Brain microvascular endothelial cell (primary cell): ENCODE data around the gene HS3ST1.

ENCODE experiments used
- DNase-seq: peaks from one replicate; pipeline ENCODE4 v3.0.0-alpha.2; 2020
- H3K27ac ChIP-seq: fragments of 250-450 bp; sonication (Bioruptor Pico); 2 replicates; pipeline ENCODE4 v1.5.1; 2020; ENCODE audit warnings: mild to moderate bottlenecking, moderate library complexity
- H3K27me3 ChIP-seq: fragments of 250-450 bp; sonication (Bioruptor Pico); replicated peaks from 2 replicates; pipeline ENCODE4 v1.5.1; 2020; ENCODE audit warnings: mild to moderate bottlenecking
- H3K36me3 ChIP-seq: fragments of 250-450 bp; sonication (Bioruptor Pico); replicated peaks from 2 replicates; pipeline ENCODE4 v1.5.1; 2020; ENCODE audit warnings: mild to moderate bottlenecking
- H3K4me3 ChIP-seq: 2 replicates; pipeline ENCODE4 v1.5.1; 2011; ENCODE audit warnings: low read depth, mild to moderate bottlenecking, control low read depth, low read length, moderate library complexity
- CTCF ChIP-seq: IDR thresholded peaks from 2 replicates; pipeline ENCODE4 v1.5.1; 2011; ENCODE audit warnings: low read depth, mild to moderate bottlenecking, moderate library complexity, low read length, control low read depth, inconsistent platforms; ENCODE audit errors: missing control alignments
- in situ Hi-C: cut with HindIII; loops from 2 replicates; pipeline ENCODE4 v1.10.0; 2017; ENCODE audit warnings: low sequenced_read_pairs, low pct_ligation_motif_present

HS3ST1 gene

GRCh38 chr4:11376146-11376545, 52.5 kb downstream of the HS3ST1 start:
- Histone ChIP-seq H3K27me3 (no peaks in the 10 kb centered on the region), H3K27ac (no peak overlapping the region), H3K36me3 (no peaks in the 10 kb centered on the region), H3K4me3 (no peak overlapping the region)
- no peak for TF ChIP-seq CTCF
- in situ Hi-C loops: no loop called here
- no peak for DNase-seq

- DNase-seq: no peak
- H3K27ac ChIP-seq: no peak overlapping the region
- H3K36me3 ChIP-seq: no peaks in the 10 kb centered on the region
- no peaks in the 10 kb centered on the region for H3K27me3 ChIP-seq
- TF ChIP-seq CTCF: no peak
- in situ Hi-C loops: no loop called here
- H3K4me3 ChIP-seq: no peak overlapping the region
Measured at GRCh38 chr4:11368701-11369115, 60.0 kb downstream of the HS3ST1 start.

GRCh38 chr4:11367371-11367770, 61.3 kb downstream of the HS3ST1 start:
- Histone ChIP-seq H3K4me3 (no peak overlapping the region), H3K36me3 (no peaks in the 10 kb centered on the region), H3K27ac (no peak overlapping the region), H3K27me3 (no peaks in the 10 kb centered on the region)
- peak; percentile 44 for DNase-seq
- in situ Hi-C loops: no loop called here
- no peak for TF ChIP-seq CTCF

- in situ Hi-C loops: no loop called here
- Histone ChIP-seq H3K27ac (no peak overlapping the region), H3K4me3 (no peak overlapping the region), H3K27me3 (no peaks in the 10 kb centered on the region), H3K36me3 (no peaks in the 10 kb centered on the region)
- TF ChIP-seq CTCF: no peak
- DNase-seq: no peak
Measured at GRCh38 chr4:11366859-11367258, 61.8 kb downstream of the HS3ST1 start.

GRCh38 chr4:11365039-11365438, 63.7 kb downstream of the HS3ST1 start:
- H3K27me3 ChIP-seq: no peaks in the 10 kb centered on the region
- H3K36me3 ChIP-seq: no peaks in the 10 kb centered on the region
- no peak for DNase-seq
- in situ Hi-C loops: no loop called here
- H3K27ac ChIP-seq: no peak overlapping the region
- no peak for TF ChIP-seq CTCF
- H3K4me3 ChIP-seq: no peak overlapping the region

- DNase-seq: no peak
- TF ChIP-seq CTCF: no peak
- H3K27me3 ChIP-seq: no peaks in the 10 kb centered on the region
- no peaks in the 10 kb centered on the region for H3K36me3 ChIP-seq
- no peak overlapping the region for H3K27ac ChIP-seq
- in situ Hi-C loops: no loop called here
- no peak overlapping the region for H3K4me3 ChIP-seq
Measured at GRCh38 chr4:11359591-11359990, 69.1 kb downstream of the HS3ST1 start.
